Osteoblast (primary cell): ENCODE results near the gene GAB2. TPM values are rescaled to one million over a fixed set of nuclear protein-coding genes. Genes with fewer than 3 reads are reported as not detected.

Source experiments
- DNase-seq: peaks from one replicate; pipeline ENCODE4 v3.0.0; 2011; ENCODE audit warnings: low spot score, mixed read lengths; ENCODE audit not compliant: insufficient read length; ENCODE audit errors: missing footprints
- H2AFZ ChIP-seq: 2 replicates; pipeline ENCODE4 v1.6.0; 2011; ENCODE audit warnings: mild to moderate bottlenecking, low read length
- H3K27ac ChIP-seq: 2 replicates; pipeline ENCODE4 v1.5.1; 2011; ENCODE audit warnings: mild to moderate bottlenecking, low read depth, low read length, moderate library complexity
- H3K27me3 ChIP-seq: 2 replicates; pipeline ENCODE4 v1.6.0; 2012; ENCODE audit warnings: mild to moderate bottlenecking, control low read depth, inconsistent platforms, low read length, moderate library complexity; ENCODE audit not compliant: insufficient read depth
- H3K36me3 ChIP-seq: 2 replicates; pipeline ENCODE4 v1.5.1; 2011; ENCODE audit warnings: mild to moderate bottlenecking, low read length, control low read depth, moderate library complexity; ENCODE audit not compliant: insufficient read depth
- H3K4me1 ChIP-seq: 2 replicates; pipeline ENCODE4 v1.5.1; 2011; ENCODE audit warnings: mild to moderate bottlenecking, low read length, control low read depth, moderate library complexity; ENCODE audit not compliant: insufficient read depth
- H3K4me2 ChIP-seq: 2 replicates; pipeline ENCODE4 v1.6.0; 2011; ENCODE audit warnings: mild to moderate bottlenecking, low read length; ENCODE audit not compliant: insufficient read depth
- H3K4me3 ChIP-seq: fragments of 200-600 bp; sonication (generic); 3 replicates; pipeline ENCODE4 v1.5.1; 2012; ENCODE audit warnings: mild to moderate bottlenecking, low read length, inconsistent platforms; ENCODE audit not compliant: insufficient read depth
- H3K79me2 ChIP-seq: 2 replicates; pipeline ENCODE4 v1.6.0; 2012; ENCODE audit warnings: mild to moderate bottlenecking, low read length, control low read depth, inconsistent platforms; ENCODE audit not compliant: insufficient read depth
- H3K9me3 ChIP-seq: 2 replicates; pipeline ENCODE4 v1.5.1; 2011; ENCODE audit warnings: low read depth, low read length, control low read depth
- H4K20me1 ChIP-seq: 2 replicates; pipeline ENCODE4 v1.6.0; 2012; ENCODE audit warnings: mild to moderate bottlenecking, low read length, control low read depth; ENCODE audit not compliant: insufficient read depth
- total RNA-seq: library from RNA; depleted of rRNA; stranded (reverse); fragments of >200 nt; gene quantifications from 2 replicates; pipeline ENCODE4 v1.2.3, GENCODE V29; 2012
- TF ChIP-seq, protein P1 (sequence below): IDR thresholded peaks from 2 replicates; pipeline ENCODE4 v1.5.1; 2011; ENCODE audit warnings: mild to moderate bottlenecking, low read depth, low read length, moderate library complexity; ENCODE audit errors: extremely low read depth

Gene GAB2
- total RNA-seq, 1 donor = 18.5 TPM

GRCh38 chr11:78332872-78333271 lies 84.7 kb downstream of the GAB2 start:
- no peaks in the 10 kb centered on the region for H3K79me2 ChIP-seq
- TF ChIP-seq, protein P1, sequence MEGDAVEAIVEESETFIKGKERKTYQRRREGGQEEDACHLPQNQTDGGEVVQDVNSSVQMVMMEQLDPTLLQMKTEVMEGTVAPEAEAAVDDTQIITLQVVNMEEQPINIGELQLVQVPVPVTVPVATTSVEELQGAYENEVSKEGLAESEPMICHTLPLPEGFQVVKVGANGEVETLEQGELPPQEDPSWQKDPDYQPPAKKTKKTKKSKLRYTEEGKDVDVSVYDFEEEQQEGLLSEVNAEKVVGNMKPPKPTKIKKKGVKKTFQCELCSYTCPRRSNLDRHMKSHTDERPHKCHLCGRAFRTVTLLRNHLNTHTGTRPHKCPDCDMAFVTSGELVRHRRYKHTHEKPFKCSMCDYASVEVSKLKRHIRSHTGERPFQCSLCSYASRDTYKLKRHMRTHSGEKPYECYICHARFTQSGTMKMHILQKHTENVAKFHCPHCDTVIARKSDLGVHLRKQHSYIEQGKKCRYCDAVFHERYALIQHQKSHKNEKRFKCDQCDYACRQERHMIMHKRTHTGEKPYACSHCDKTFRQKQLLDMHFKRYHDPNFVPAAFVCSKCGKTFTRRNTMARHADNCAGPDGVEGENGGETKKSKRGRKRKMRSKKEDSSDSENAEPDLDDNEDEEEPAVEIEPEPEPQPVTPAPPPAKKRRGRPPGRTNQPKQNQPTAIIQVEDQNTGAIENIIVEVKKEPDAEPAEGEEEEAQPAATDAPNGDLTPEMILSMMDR = no peak
- H3K27me3 ChIP-seq = no peaks in the 10 kb centered on the region
- no peak overlapping the region for H3K4me3 ChIP-seq
- H3K4me1 ChIP-seq = no peaks in the 10 kb centered on the region
- H3K9me3 ChIP-seq = no peaks in the 10 kb centered on the region
- no peak for DNase-seq
- no peak overlapping the region for H3K27ac ChIP-seq
- no peak overlapping the region for H3K4me2 ChIP-seq
- H4K20me1 ChIP-seq = peaks cover 8% of the 10 kb centered on the region
- H2AFZ ChIP-seq = no peak overlapping the region
- H3K36me3 ChIP-seq = no peaks in the 10 kb centered on the region

- Histone ChIP-seq H4K20me1 (peaks cover 8% of the 10 kb centered on the region), H3K9me3 (no peaks in the 10 kb centered on the region), H3K4me2 (no peak overlapping the region), H3K79me2 (no peaks in the 10 kb centered on the region), H3K27me3 (no peaks in the 10 kb centered on the region), H3K36me3 (no peaks in the 10 kb centered on the region), H3K4me1 (no peaks in the 10 kb centered on the region), H3K4me3 (no peak overlapping the region), H2AFZ (no peak overlapping the region), H3K27ac (no peak overlapping the region)
- DNase-seq = no peak
- TF ChIP-seq, protein P1 = no peak
These were observed 85.3 kb downstream of the GAB2 start for GRCh38 chr11:78332174-78332866.

DNA sequence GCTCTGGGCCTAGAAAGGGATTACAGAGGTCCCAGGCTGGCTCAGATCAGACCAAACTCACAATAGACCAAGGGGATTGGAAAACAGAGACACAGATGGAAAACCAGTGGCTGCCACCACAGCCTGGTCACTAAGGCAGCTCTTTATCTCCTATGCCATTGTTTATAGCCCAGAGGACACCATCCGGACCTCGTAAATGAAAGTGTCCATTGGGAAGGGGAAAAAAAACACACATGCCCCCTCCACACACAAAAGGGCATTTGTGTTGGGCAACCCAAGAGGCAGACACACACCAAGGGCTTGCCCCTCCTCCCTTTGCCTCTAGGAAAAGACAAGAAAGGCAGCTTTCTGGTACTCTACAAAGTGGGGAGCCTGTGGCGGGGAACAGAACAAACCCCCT lies 85.9 kb downstream of the GAB2 start:
- Histone ChIP-seq H4K20me1 (peaks cover 8% of the 10 kb centered on the region), H3K36me3 (no peaks in the 10 kb centered on the region), H3K27me3 (no peaks in the 10 kb centered on the region), H2AFZ (no peak overlapping the region), H3K9me3 (no peaks in the 10 kb centered on the region), H3K4me3 (no peak overlapping the region), H3K4me2 (no peak overlapping the region), H3K4me1 (no peaks in the 10 kb centered on the region), H3K27ac (no peak overlapping the region), H3K79me2 (no peaks in the 10 kb centered on the region)
- TF ChIP-seq, protein P1 = no peak
- no peak for DNase-seq

DNA sequence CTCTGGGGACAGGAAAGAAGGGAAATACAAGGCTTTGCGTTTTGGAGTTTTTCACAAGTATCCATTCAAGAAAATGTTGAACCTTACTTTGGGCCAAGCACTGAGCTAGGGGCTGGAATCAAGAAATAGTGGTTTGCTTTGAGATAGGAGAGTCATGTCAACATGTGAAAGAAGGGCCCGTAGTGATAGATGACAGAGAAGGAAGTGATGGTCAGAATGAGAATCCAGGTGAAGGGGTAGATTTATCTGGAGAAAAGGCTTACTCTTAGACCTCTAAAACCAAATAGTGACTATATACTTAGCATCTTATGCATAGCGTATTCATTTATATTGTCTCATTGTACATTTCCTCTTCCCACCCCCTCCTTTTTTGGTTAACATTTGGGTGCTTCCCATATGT lies 87.3 kb downstream of the GAB2 start:
- no peak for DNase-seq
- H3K27ac ChIP-seq = no peak overlapping the region
- H4K20me1 ChIP-seq = peaks cover 8% of the 10 kb centered on the region
- no peaks in the 10 kb centered on the region for H3K9me3 ChIP-seq
- H3K4me1 ChIP-seq = no peaks in the 10 kb centered on the region
- no peaks in the 10 kb centered on the region for H3K79me2 ChIP-seq
- no peak overlapping the region for H3K4me3 ChIP-seq
- H2AFZ ChIP-seq = no peak overlapping the region
- H3K36me3 ChIP-seq = no peaks in the 10 kb centered on the region
- no peaks in the 10 kb centered on the region for H3K27me3 ChIP-seq
- H3K4me2 ChIP-seq = no peak overlapping the region
- TF ChIP-seq, protein P1 = no peak
